Trophoblast cell (in vitro differentiated cells and primary cell): ENCODE results near the gene RAMP3.

ENCODE experiments used
- DNase-seq, 2 donors: peaks; one replicate each; pipeline ENCODE4 v3.0.0-alpha.2; 2016
- H2AFZ ChIP-seq: 2 replicates; pipeline ENCODE4 v1.6.1; 2013; ENCODE audit warnings: low read length, moderate library complexity, mild to moderate bottlenecking; ENCODE audit not compliant: insufficient read depth, poor library complexity
- H2AK5ac ChIP-seq: 2 replicates; pipeline ENCODE4 v1.6.1; 2013; ENCODE audit warnings: mild to moderate bottlenecking, low read length
- H2BK120ac ChIP-seq: 2 replicates; pipeline ENCODE4 v1.6.1; 2013; ENCODE audit warnings: low read length, mild to moderate bottlenecking, moderate library complexity; ENCODE audit not compliant: insufficient read depth, poor library complexity
- H2BK12ac ChIP-seq: 2 replicates; pipeline ENCODE4 v1.6.1; 2013; ENCODE audit warnings: mild to moderate bottlenecking, low read length, moderate library complexity
- H2BK5ac ChIP-seq: 2 replicates; pipeline ENCODE4 v1.6.1; 2013; ENCODE audit warnings: low read length, low read depth, moderate library complexity, mild to moderate bottlenecking; ENCODE audit not compliant: poor library complexity
- H3K14ac ChIP-seq: 2 replicates; pipeline ENCODE4 v1.6.1; 2013; ENCODE audit warnings: mild to moderate bottlenecking, low read length
- H3K18ac ChIP-seq: 2 replicates; pipeline ENCODE4 v1.6.1; 2013; ENCODE audit warnings: mild to moderate bottlenecking, low read length
- H3K23ac ChIP-seq: 2 replicates; pipeline ENCODE4 v1.6.1; 2013; ENCODE audit warnings: low read length
- H3K27ac ChIP-seq: 2 replicates; pipeline ENCODE4 v1.5.1; 2013; ENCODE audit warnings: low read depth, mild to moderate bottlenecking, inconsistent platforms, low read length, moderate library complexity
- H3K27me3 ChIP-seq: 2 replicates; pipeline ENCODE4 v1.6.1; 2013; ENCODE audit warnings: inconsistent platforms, mild to moderate bottlenecking, low read length, moderate library complexity; ENCODE audit not compliant: insufficient read depth
- H3K36me3 ChIP-seq, 2 experiments: 1 replicate in 1 of 2; 2 replicates in 1 of 2; pipeline ENCODE4 v1.6.1; 2013; ENCODE audit warnings: low read length in 2 of 2, mild to moderate bottlenecking in 2 of 2, moderate library complexity in 1 of 2; ENCODE audit not compliant: insufficient read depth in 2 of 2, control insufficient read depth in 1 of 2
- H3K4ac ChIP-seq: 2 replicates; pipeline ENCODE4 v1.6.1; 2013; ENCODE audit warnings: low read depth, mild to moderate bottlenecking, low read length, moderate library complexity
- H3K4me1 ChIP-seq, 2 experiments: 1 replicate in 1 of 2; 2 replicates in 1 of 2; pipeline ENCODE4 v1.6.1; 2013; ENCODE audit warnings: low read length in 2 of 2, mild to moderate bottlenecking in 2 of 2, moderate library complexity in 1 of 2; ENCODE audit not compliant: insufficient read depth in 2 of 2, control insufficient read depth in 1 of 2
- H3K4me2 ChIP-seq: 2 replicates; pipeline ENCODE4 v1.6.1; 2013; ENCODE audit warnings: inconsistent platforms, mild to moderate bottlenecking, low read length, moderate library complexity
- H3K4me3 ChIP-seq: 2 replicates; pipeline ENCODE4 v1.5.1; 2013; ENCODE audit warnings: mild to moderate bottlenecking, low read depth, low read length, inconsistent platforms
- H3K79me1 ChIP-seq: one replicate; pipeline ENCODE4 v1.6.1; 2013; ENCODE audit warnings: low read length
- H3K79me2 ChIP-seq: 2 replicates; pipeline ENCODE4 v1.6.1; 2013; ENCODE audit warnings: low read length, mild to moderate bottlenecking; ENCODE audit not compliant: control insufficient read depth, insufficient read depth, poor library complexity
- H3K9ac ChIP-seq: 2 replicates; pipeline ENCODE4 v1.6.1; 2013; ENCODE audit warnings: mild to moderate bottlenecking, low read length
- H3K9me3 ChIP-seq: 2 replicates; pipeline ENCODE4 v1.6.1; 2013; ENCODE audit warnings: low read depth, mild to moderate bottlenecking, control low read depth, inconsistent platforms, low read length; ENCODE audit not compliant: insufficient read depth
- H4K12ac ChIP-seq: 2 replicates; pipeline ENCODE4 v1.6.1; 2013; ENCODE audit warnings: low read depth, mild to moderate bottlenecking, low read length, moderate library complexity
- H4K8ac ChIP-seq: 2 replicates; pipeline ENCODE4 v1.6.1; 2013; ENCODE audit warnings: low read depth, mild to moderate bottlenecking, low read length, moderate library complexity
- H4K91ac ChIP-seq: one replicate; pipeline ENCODE4 v1.6.1; 2013; ENCODE audit warnings: low read depth, mild to moderate bottlenecking, low read length, moderate library complexity
- WGBS: extraction: QIAGEN DNeasy Blood & Tissue Kit; methylation state at CpG from one replicate; pipeline ENCODE4 v1.1.7; 2013; ENCODE audit warnings: missing lambda C conversion rate; ENCODE audit not compliant: insufficient read length, insufficient coverage; ENCODE audit errors: extremely low coverage; 5-methylcytosine and 5-hydroxymethylcytosine counted together

The RAMP3 gene

GRCh38 chr7:45225311-45225947 lies 67.8 kb downstream of the RAMP3 start:
- Histone ChIP-seq H4K91ac (no peak overlapping the region), H3K23ac (no peak overlapping the region), H4K12ac (no peak overlapping the region), H3K79me2 (no peaks in the 10 kb centered on the region), H3K4ac (no peak overlapping the region), H3K14ac (no peak overlapping the region), H3K9ac (no peak overlapping the region), H3K18ac (no peak overlapping the region), H3K27ac (no peak overlapping the region), H2AK5ac (no peak overlapping the region), H3K27me3 (no peaks in the 10 kb centered on the region), H2AFZ (no peak overlapping the region), H4K8ac (no peak overlapping the region), H3K4me1 (no peaks in the 10 kb centered on the region), H3K4me3 (no peak overlapping the region), H2BK120ac (no peak overlapping the region), H3K79me1 (no peaks in the 10 kb centered on the region), H3K9me3 (peaks cover 4% of the 10 kb centered on the region), H2BK12ac (no peak overlapping the region), H3K36me3 (no peaks in the 10 kb centered on the region), H3K4me2 (no peak overlapping the region), H2BK5ac (no peak overlapping the region)
- no CpG with 5 or more reads among the region's 9 CpGs for WGBS
- no peak for DNase-seq

- Histone ChIP-seq H4K91ac (no peak overlapping the region), H3K23ac (no peak overlapping the region), H3K79me1 (no peaks in the 10 kb centered on the region), H3K9me3 (peaks cover 4% of the 10 kb centered on the region), H3K18ac (no peak overlapping the region), H3K9ac (no peak overlapping the region), H3K4me2 (no peak overlapping the region), H3K27ac (no peak overlapping the region), H3K4ac (no peak overlapping the region), H2BK120ac (no peak overlapping the region), H2BK12ac (no peak overlapping the region), H3K14ac (no peak overlapping the region), H3K27me3 (no peaks in the 10 kb centered on the region), H3K79me2 (no peaks in the 10 kb centered on the region), H4K8ac (no peak overlapping the region), H2BK5ac (no peak overlapping the region), H2AFZ (no peak overlapping the region), H2AK5ac (no peak overlapping the region), H4K12ac (no peak overlapping the region), H3K4me3 (no peak overlapping the region), H3K4me1 (no peaks in the 10 kb centered on the region), H3K36me3 (no peaks in the 10 kb centered on the region)
- no peak for DNase-seq
- WGBS, result no CpG with 5 or more reads among the region's 2 CpGs
These were observed 68.4 kb downstream of the RAMP3 start for GRCh38 chr7:45225948-45226335.

DNA sequence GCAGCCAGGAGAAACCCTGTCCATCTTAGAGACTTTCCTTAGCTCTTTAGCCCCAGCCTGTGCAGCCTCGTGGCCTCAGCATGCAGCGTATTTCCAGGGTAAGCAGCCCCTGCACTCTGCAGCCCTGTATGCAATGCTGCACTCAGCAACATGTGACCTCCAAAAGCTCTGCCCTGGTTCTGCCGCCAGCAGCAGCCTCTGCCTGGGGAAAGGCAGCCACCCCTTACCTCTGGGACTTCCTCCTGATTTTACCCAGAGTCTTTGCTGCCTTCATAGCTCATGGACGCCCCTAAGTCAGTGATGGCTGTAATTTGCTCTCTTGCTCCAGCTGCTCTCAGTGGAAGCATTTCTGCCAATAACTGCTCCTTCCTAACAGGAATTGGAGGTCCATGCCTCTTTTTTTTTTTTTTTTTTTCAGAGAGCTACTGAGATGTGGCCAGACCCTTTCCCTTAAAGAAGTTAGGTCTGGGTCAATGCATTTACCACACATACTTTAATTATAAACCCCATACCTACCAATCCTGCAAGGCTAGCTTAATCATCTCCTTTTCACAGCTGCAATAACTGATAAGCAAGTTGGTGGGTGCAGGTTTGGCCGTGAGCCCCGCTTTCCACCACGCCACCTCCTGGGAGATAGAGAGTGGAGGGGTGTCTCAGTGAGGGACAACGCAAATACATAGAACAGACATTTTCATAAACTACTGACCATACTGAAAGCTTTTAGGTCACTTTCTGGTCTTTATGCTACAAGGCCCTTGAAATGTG lies 71.7 kb downstream of the RAMP3 start:
- Histone ChIP-seq H3K79me2 (no peaks in the 10 kb centered on the region), H3K14ac (no peak overlapping the region), H4K91ac (no peak overlapping the region), H3K36me3 (no peaks in the 10 kb centered on the region), H2BK12ac (no peak overlapping the region), H3K4me3 (no peak overlapping the region), H2BK5ac (no peak overlapping the region), H3K27ac (no peak overlapping the region), H3K23ac (no peak overlapping the region), H3K27me3 (no peaks in the 10 kb centered on the region), H3K9ac (no peak overlapping the region), H2AFZ (no peak overlapping the region), H3K9me3 (peaks cover 3% of the 10 kb centered on the region), H2BK120ac (no peak overlapping the region), H3K4ac (no peak overlapping the region), H3K79me1 (no peaks in the 10 kb centered on the region), H2AK5ac (no peak overlapping the region), H4K12ac (no peak overlapping the region), H4K8ac (no peak overlapping the region), H3K18ac (no peak overlapping the region), H3K4me1 (no peaks in the 10 kb centered on the region), H3K4me2 (no peak overlapping the region)
- WGBS, result no CpG with 5 or more reads among the region's 8 CpGs
- DNase-seq, result no peak

- Histone ChIP-seq H3K27ac (no peak overlapping the region), H4K12ac (no peak overlapping the region), H2BK5ac (no peak overlapping the region), H3K27me3 (no peaks in the 10 kb centered on the region), H3K9me3 (peaks cover 3% of the 10 kb centered on the region), H4K8ac (no peak overlapping the region), H3K4ac (no peak overlapping the region), H3K4me3 (no peak overlapping the region), H4K91ac (no peak overlapping the region), H3K4me2 (no peak overlapping the region), H3K23ac (no peak overlapping the region), H3K18ac (no peak overlapping the region), H3K36me3 (no peaks in the 10 kb centered on the region), H3K4me1 (no peaks in the 10 kb centered on the region), H3K9ac (no peak overlapping the region), H3K79me1 (no peaks in the 10 kb centered on the region), H3K14ac (no peak overlapping the region), H3K79me2 (no peaks in the 10 kb centered on the region), H2AK5ac (no peak overlapping the region), H2AFZ (no peak overlapping the region), H2BK120ac (no peak overlapping the region), H2BK12ac (no peak overlapping the region)
- no peak for DNase-seq
- no CpG with 5 or more reads among the region's 6 CpGs for WGBS
These were observed 72.5 kb downstream of the RAMP3 start for GRCh38 chr7:45230083-45230482.
